NK-92 (cell line): ENCODE measurements around the gene CMSS1.
"Not testable (repeated sequence)": the region's sequence is repeated elsewhere in the genome, so short reads cannot be mapped to it uniquely, and the experiment has no call there.

Experiments used
- DNase-seq: peaks from one replicate; lab custom pipeline; 2025; ENCODE audit not compliant: unreplicated experiment; lab: John Stamatoyannopoulos, UW

Gene CMSS1

DNA sequence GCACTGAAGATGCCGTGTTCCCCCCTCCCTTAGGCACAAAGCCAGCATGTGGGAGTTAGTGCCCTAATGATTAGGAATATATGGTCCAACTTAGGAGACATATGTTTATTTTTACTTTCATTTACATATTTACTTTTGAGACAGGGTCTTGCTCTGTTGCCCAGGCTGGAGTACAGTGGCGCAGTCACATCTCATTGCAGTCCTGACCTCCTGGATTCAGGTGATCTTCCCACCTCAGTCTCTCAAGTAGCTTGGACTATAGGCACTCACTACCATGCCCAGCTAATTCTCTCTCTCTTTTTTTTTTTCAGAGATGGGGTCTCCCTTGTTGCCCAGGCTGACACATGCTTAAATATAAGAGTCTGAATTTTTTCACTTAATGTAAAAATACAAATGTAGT, 391.5 kb downstream of the CMSS1 start:
- no peak for DNase-seq

GRCh38 chr3:100209948-100210771, 392.5 kb downstream of the CMSS1 start:
- no peak for DNase-seq

DNA sequence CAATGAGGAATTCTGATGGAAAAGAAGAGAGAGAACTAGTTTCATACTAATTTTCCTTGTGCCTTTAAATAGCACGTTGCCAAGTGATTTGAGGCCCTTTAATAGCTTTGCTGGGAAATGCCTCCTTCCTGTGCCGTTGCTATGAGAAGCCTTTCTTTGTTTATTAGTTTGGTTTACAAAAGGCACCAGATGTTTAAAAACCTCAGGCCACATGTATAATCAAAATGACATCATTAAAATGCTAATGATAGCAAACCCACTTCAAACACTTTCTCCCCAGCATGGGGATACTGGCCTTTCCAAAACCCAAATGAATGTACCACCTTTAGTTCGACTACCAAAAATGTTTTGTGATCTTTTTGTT, 393.1 kb downstream of the CMSS1 start:
- DNase-seq = no peak

DNA sequence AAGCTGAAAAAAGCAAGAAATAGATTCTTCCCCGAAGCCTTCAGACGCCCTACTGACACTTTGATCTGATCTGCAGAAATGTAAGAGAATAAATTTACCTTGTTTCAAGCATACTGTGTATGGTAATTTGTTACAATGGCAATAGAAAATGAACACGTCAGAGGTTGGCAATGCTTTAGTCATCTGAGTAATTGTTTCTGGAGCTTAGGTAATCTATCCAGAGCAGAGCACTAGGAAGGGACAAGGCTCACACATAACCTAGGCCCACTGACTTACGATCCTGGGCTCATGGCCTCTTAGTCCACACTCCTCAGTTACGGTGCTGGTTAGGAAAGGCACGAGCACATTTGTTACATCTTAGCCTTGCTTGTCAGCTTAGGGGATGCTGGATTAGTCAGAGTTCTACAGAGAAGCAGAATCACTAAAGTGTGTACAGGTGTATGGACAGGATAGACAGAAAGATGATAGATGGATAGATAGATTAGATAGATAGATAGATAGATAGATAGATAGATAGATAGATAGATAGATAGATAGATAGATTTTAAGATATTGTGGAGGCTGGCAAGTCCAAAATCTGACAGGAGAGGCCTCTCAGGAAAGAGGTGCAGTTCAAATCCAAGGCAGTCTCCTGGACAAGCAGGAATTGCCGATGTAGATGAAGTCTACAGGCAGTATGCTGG, 396.4 kb downstream of the CMSS1 start:
- no peak for DNase-seq

- no peak for DNase-seq
Observed at GRCh38 chr3:100214574-100214964, 396.9 kb downstream of the CMSS1 start.

- DNase-seq = no peak
Observed at GRCh38 chr3:100216713-100217112, 399.1 kb downstream of the CMSS1 start.

- DNase-seq = no peak
Observed at GRCh38 chr3:100221159-100221558, 403.5 kb downstream of the CMSS1 start.

GRCh38 chr3:100225193-100225592, 407.5 kb downstream of the CMSS1 start:
- DNase-seq = no peak

DNA sequence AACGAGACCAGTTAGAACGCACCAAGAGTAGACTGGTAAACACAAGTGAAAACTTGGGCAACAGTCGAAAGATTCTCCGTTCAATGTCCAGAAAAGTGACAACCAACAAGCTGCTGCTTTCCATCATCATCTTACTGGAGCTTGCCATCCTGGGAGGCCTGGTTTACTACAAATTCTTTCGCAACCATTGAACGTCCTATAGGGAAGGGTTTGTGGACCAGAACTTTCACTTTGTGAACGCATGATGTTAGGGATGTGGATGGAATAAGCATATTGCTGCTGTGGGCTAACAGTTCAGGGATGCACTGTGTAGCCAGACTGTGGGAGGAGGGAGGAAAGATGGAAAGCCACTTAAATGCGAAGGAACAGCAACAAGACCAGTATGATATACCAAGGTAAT, 408.2 kb downstream of the CMSS1 start:
- no peak for DNase-seq

GRCh38 chr3:100226712-100227429, 409.2 kb downstream of the CMSS1 start:
- no peak for DNase-seq

- DNase-seq = no peak
Observed at GRCh38 chr3:100227511-100227921, 409.9 kb downstream of the CMSS1 start.

DNA sequence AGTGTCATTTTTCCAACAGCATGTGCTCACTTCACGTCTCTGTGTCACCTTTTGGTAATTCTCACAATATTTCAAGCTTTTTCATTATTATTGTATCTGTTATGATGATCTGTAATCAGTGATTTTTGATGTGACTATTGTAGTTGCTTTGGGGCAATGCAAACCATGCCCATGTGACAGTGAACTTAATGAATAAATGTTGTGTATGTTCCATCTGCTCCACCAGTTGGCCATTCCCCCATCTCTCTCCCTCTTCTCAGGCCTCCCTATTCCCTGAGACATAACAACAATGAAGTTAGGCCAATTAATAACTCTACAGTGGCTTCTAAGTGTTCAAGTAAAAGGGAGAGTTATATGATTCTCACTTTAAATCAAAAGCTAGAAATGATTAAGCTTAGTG, 410.6 kb downstream of the CMSS1 start:
- DNase-seq = no peak

- DNase-seq = not testable (repeated sequence)
Observed at GRCh38 chr3:100229188-100229587, 411.5 kb downstream of the CMSS1 start.

GRCh38 chr3:100230710-100231109, 413.0 kb downstream of the CMSS1 start:
- no peak for DNase-seq
